ENCODE results near the gene DCP2. TPM values are rescaled to one million over a fixed set of nuclear protein-coding genes. Genes with fewer than 3 reads are reported as not detected.

Gene DCP2
- total and polyA plus RNA-seq, 4 donors = 9.5 to 91.5 (median 29.5) TPM

- no peak for DNase-seq
- Histone ChIP-seq H3K9me3 (ENCODE audit: control insufficient read depth in 4 of 4, insufficient read depth in 3 of 4, low read length in 3 of 4) (no peaks in the 10 kb centered on the region), H3K4me1 (ENCODE audit: control insufficient read depth in 5 of 5, insufficient read depth in 5 of 5, low read length in 5 of 5) (peaks cover 0 to 18% (median 9%) of the 10 kb centered on the region in 5 donors), H3K4me3 (no peak overlapping the region), H3K27me3 (ENCODE audit: control insufficient read depth in 3 of 3, insufficient read depth in 3 of 3, low read length in 2 of 3) (no peaks in the 10 kb centered on the region), H3K36me3 (ENCODE audit: control insufficient read depth in 4 of 4, insufficient read depth in 4 of 4, low read length in 4 of 4) (peaks cover 13 to 22% (median 16%) of the 10 kb centered on the region in 4 donors), H3K27ac (ENCODE audit: low read depth in 1 of 2, low read length in 1 of 2) (no peak overlapping the region), H3K9ac (ENCODE audit: insufficient read depth in 1 of 2, low read length in 2 of 2) (no peak overlapping the region)
- no peak for TF ChIP-seq CTCF (IDR thresholded peaks at IDR 0.05; ENCODE audit: control extremely low read depth, extremely low read depth)
- WGBS, 2 donors = 89 to 94% methylated on average over 5 of the region's 5 CpGs
- no peak for ATAC-seq (ENCODE audit: insufficient read depth, low FRiP score)
Measured at GRCh38 chr5:113027431-113027830, 50.8 kb downstream of the DCP2 start.

GRCh38 chr5:113029614-113030013 lies 53.0 kb downstream of the DCP2 start:
- TF ChIP-seq CTCF (IDR thresholded peaks at IDR 0.05; ENCODE audit: control extremely low read depth, extremely low read depth) = no peak
- H3K36me3 ChIP-seq (ENCODE audit: control insufficient read depth in 4 of 4, insufficient read depth in 4 of 4, low read length in 4 of 4) = peaks cover 13 to 22% (median 15%) of the 10 kb centered on the region in 4 donors
- ATAC-seq (ENCODE audit: insufficient read depth, low FRiP score) (no peak), DNase-seq (no peak)
- no peak overlapping the region for H3K4me3 ChIP-seq
- no peaks in the 10 kb centered on the region for H3K27me3 ChIP-seq (ENCODE audit: control insufficient read depth in 3 of 3, insufficient read depth in 3 of 3, low read length in 2 of 3)
- H3K27ac ChIP-seq (ENCODE audit: low read depth in 1 of 2, low read length in 1 of 2) = no peak overlapping the region
- WGBS, 2 donors = 78 to 80% methylated on average over 6 of the region's 6 CpGs
- H3K4me1 ChIP-seq (ENCODE audit: control insufficient read depth in 5 of 5, insufficient read depth in 5 of 5, low read length in 5 of 5) = peaks cover 0 to 13% (median 0%) of the 10 kb centered on the region in 5 donors
- H3K9me3 ChIP-seq (ENCODE audit: control insufficient read depth in 4 of 4, insufficient read depth in 3 of 4, low read length in 3 of 4) = no peaks in the 10 kb centered on the region
- H3K9ac ChIP-seq (ENCODE audit: insufficient read depth in 1 of 2, low read length in 2 of 2) = no peak overlapping the region

- 77 to 90% methylated on average over 8 of the region's 8 CpGs for WGBS, 2 donors
- no peak for DNase-seq
- peaks cover 0 to 9% (median 0%) of the 10 kb centered on the region in 5 donors for H3K4me1 ChIP-seq (ENCODE audit: control insufficient read depth in 5 of 5, insufficient read depth in 5 of 5, low read length in 5 of 5)
- no peak for TF ChIP-seq CTCF (IDR thresholded peaks at IDR 0.05; ENCODE audit: control extremely low read depth, extremely low read depth)
- H3K36me3 ChIP-seq (ENCODE audit: control insufficient read depth in 4 of 4, insufficient read depth in 4 of 4, low read length in 4 of 4) = peaks cover 10 to 17% (median 14%) of the 10 kb centered on the region in 4 donors
- no peaks in the 10 kb centered on the region for H3K9me3 ChIP-seq (ENCODE audit: control insufficient read depth in 4 of 4, insufficient read depth in 3 of 4, low read length in 3 of 4)
- H3K27me3 ChIP-seq (ENCODE audit: control insufficient read depth in 3 of 3, insufficient read depth in 3 of 3, low read length in 2 of 3) = no peaks in the 10 kb centered on the region
- ATAC-seq (ENCODE audit: insufficient read depth, low FRiP score) = no peak
- no peak overlapping the region for H3K27ac ChIP-seq (ENCODE audit: low read depth in 1 of 2, low read length in 1 of 2)
- no peak overlapping the region for H3K4me3 ChIP-seq
- no peak overlapping the region for H3K9ac ChIP-seq (ENCODE audit: insufficient read depth in 1 of 2, low read length in 2 of 2)
Measured at GRCh38 chr5:113031104-113031503, 54.5 kb downstream of the DCP2 start.

GRCh38 chr5:113031557-113031956 lies 55.0 kb downstream of the DCP2 start:
- 87 to 98% methylated on average over 2 of the region's 2 CpGs for WGBS, 2 donors
- no peak for DNase-seq
- Histone ChIP-seq H3K4me3 (no peak overlapping the region), H3K27me3 (ENCODE audit: control insufficient read depth in 3 of 3, insufficient read depth in 3 of 3, low read length in 2 of 3) (no peaks in the 10 kb centered on the region), H3K27ac (ENCODE audit: low read depth in 1 of 2, low read length in 1 of 2) (peak overlapping the region in 1 of 2 donors; percentile 12), H3K9me3 (ENCODE audit: control insufficient read depth in 4 of 4, insufficient read depth in 3 of 4, low read length in 3 of 4) (no peaks in the 10 kb centered on the region), H3K4me1 (ENCODE audit: control insufficient read depth in 5 of 5, insufficient read depth in 5 of 5, low read length in 5 of 5) (peaks cover 0 to 9% (median 0%) of the 10 kb centered on the region in 5 donors), H3K36me3 (ENCODE audit: control insufficient read depth in 4 of 4, insufficient read depth in 4 of 4, low read length in 4 of 4) (peaks cover 11 to 20% (median 14%) of the 10 kb centered on the region in 4 donors), H3K9ac (ENCODE audit: insufficient read depth in 1 of 2, low read length in 2 of 2) (no peak overlapping the region)
- no peak for TF ChIP-seq CTCF (IDR thresholded peaks at IDR 0.05; ENCODE audit: control extremely low read depth, extremely low read depth)
- no peak for ATAC-seq (ENCODE audit: insufficient read depth, low FRiP score)

All from lung (tissue), 12 donors.